Measurements from ENCODE around the gene SH3D21.

- TF ChIP-seq CTCF (IDR thresholded peaks at IDR 0.05) (no peak), EP300 (IDR thresholded peaks at IDR 0.05) (no peak), POLR2AphosphoS5 (IDR thresholded peaks at IDR 0.05) (no peak)
These were observed 38.2 kb downstream of the SH3D21 start for GRCh38 chr1:36344395-36344680.
